ENCODE data around the gene LYPD5.
"Not testable (repeated sequence)": the region's sequence is repeated elsewhere in the genome, so short reads cannot be mapped to it uniquely, and the experiment has no call there.

Gene LYPD5

DNA sequence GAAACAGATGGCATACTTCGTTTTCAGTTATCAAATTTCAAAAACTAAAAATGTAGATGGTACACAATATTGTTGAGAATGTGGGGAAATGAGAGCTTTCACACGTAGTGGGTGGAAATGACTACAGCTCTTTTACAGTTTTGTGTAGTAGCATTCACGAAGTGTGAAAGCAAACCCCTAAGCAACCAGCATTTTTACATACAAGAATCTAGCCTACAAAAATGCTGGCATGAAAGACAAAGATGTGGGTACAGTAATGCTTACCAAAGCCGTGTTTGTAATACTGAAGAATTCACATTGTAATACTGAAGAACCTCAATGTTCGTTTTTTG is 18.6 kb upstream of the LYPD5 start:
- Histone ChIP-seq H3K27ac (no peak overlapping the region), H3K4me3 (no peak overlapping the region), H3K36me3 (ENCODE audit: insufficient read depth, low read length) (no peaks in the 10 kb centered on the region), H3K9ac (ENCODE audit: insufficient read length) (no peak overlapping the region), H3K9me3 (ENCODE audit: low read depth, low read length) (no peaks in the 10 kb centered on the region)
- TF ChIP-seq FOXP2 (optimal IDR thresholded peaks at IDR 0.05; ENCODE audit: control extremely low read depth, extremely low read length, insufficient read depth) (no peak), EZH2 (IDR thresholded peaks at IDR 0.05) (no peak), POLR2AphosphoS5 (IDR thresholded peaks at IDR 0.05; ENCODE audit: borderline replicate concordance, low read depth, low read length) (no peak)
- no peak for DNase-seq (ENCODE audit: low read depth, low spot score)

DNA sequence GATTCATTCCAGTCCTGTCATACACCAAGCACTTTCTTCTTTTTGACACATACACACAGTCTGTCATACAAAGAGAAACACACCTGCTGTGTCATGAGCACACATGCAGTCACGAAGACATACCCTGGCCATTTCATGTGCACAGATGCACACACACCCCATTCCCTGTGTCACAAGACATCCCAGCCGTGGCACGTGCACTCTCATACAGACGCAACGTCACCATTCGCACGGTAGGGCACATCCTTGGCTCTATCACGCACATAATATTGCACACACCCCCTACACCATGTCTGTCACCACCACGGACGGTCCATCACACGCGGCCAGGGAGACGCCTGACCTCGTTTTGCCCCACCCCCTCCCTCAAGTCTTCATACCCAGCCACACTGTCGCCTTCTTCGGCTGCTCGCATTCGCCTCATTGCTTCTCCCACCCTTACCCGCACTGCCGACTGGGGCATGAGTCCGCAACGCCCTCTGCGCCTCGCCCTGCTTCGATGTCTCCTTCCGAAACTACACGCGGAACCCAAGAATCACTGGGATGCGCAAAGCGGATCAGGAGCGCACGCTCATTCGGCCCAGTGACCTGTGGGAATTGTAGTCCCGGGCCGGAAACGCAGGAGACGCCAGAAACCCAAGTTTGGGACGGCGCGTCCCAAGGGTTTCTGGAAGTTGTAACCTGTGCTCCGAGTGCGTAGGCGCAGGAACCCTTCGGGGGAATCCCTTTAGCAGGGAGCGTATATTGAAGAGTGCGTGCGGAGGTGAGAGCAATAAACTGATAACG is 18.0 kb upstream of the LYPD5 start:
- no peak overlapping the region for H3K9ac ChIP-seq (ENCODE audit: insufficient read length)
- no peak for DNase-seq (ENCODE audit: low read depth, low spot score)
- H3K9me3 ChIP-seq (ENCODE audit: low read depth, low read length), result no peaks in the 10 kb centered on the region
- H3K27ac ChIP-seq, result no peak overlapping the region
- H3K4me3 ChIP-seq, result no peak overlapping the region
- TF ChIP-seq FOXP2 (optimal IDR thresholded peaks at IDR 0.05; ENCODE audit: control extremely low read depth, extremely low read length, insufficient read depth) (no peak), EZH2 (IDR thresholded peaks at IDR 0.05) (no peak), POLR2AphosphoS5 (IDR thresholded peaks at IDR 0.05; ENCODE audit: borderline replicate concordance, low read depth, low read length) (no peak)
- no peaks in the 10 kb centered on the region for H3K36me3 ChIP-seq (ENCODE audit: insufficient read depth, low read length)

DNA sequence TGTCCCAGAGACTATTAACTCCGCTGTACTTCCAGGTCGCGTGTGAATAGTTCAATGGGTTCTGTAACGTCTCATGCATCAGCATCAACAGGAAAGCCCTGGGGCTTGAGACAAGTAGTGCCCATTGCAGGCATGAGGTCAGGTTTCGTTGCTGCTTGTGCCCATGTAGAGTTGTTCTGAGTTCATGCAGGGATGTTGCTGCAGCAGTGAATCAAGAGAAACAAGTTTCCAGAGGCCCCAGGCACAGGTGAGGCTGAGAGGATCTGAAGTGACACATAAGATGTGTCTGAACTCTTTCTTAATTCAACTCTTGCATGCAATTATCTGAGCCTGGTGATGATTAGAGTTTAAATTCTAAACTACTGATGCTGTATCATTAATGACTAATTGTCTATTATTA is 16.3 kb upstream of the LYPD5 start:
- Histone ChIP-seq H3K9me3 (ENCODE audit: low read depth, low read length) (no peaks in the 10 kb centered on the region), H3K4me3 (no peak overlapping the region), H3K27ac (no peak overlapping the region), H3K36me3 (ENCODE audit: insufficient read depth, low read length) (no peaks in the 10 kb centered on the region), H3K9ac (ENCODE audit: insufficient read length) (no peak overlapping the region)
- TF ChIP-seq EZH2 (IDR thresholded peaks at IDR 0.05) (no peak), FOXP2 (optimal IDR thresholded peaks at IDR 0.05; ENCODE audit: control extremely low read depth, extremely low read length, insufficient read depth) (no peak), POLR2AphosphoS5 (IDR thresholded peaks at IDR 0.05; ENCODE audit: borderline replicate concordance, low read depth, low read length) (no peak)
- no peak for DNase-seq (ENCODE audit: low read depth, low spot score)

DNA sequence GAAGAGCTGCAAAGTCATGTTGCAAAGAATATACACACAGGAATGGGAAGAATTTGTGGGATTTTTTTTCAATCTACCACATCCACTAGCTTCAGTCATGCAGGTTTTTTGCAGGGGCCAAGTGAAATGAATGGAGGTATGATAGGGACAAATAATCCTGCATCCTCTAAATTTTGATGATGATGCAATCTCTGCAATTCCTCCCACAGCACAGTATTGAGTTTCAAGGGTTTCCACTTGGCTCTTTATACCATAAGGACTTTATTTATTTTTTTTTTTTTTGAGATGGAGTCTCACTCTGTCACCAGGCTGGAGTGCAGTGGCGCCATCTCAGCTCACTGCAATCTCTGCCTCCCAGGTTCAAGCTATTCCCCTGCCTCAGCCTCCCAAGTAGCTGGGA is 15.2 kb upstream of the LYPD5 start:
- not testable (repeated sequence) for H3K4me3 ChIP-seq; DNase-seq (ENCODE audit: low read depth, low spot score); H3K27ac ChIP-seq; H3K9me3 ChIP-seq (ENCODE audit: low read depth, low read length); H3K36me3 ChIP-seq (ENCODE audit: insufficient read depth, low read length); H3K9ac ChIP-seq (ENCODE audit: insufficient read length)

DNA sequence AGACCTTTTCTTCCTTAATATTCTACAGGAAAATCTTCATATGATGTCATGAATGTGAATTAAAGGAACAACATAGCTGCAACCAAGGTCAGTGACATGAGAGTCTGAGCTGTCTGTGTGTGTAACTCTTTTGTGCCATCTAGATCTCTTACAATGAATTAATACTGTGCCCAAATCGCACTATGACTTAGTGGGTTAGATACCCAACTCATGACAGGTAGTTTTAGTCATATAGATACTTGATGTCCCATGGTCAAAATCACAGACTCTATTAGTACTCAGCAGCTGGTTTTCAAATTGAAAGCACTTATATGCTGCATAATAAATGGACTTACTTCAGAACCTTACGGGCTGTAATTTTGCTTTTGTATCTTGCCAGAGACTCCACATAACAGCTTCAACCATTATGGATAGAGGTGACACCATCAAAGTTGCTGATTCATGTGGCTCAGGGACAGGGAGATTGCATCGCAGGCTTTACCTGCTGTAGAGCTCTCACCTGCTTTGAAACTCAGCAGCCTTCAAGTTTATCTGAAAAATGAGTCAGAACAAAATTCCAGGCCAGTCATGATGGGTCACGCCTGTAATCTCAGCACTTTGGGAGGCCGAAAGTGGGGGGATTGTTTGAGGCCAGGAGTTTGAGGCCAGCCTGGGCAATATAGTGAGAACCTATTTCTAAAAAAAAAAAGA is 12.6 kb upstream of the LYPD5 start:
- Histone ChIP-seq H3K36me3 (ENCODE audit: insufficient read depth, low read length) (no peaks in the 10 kb centered on the region), H3K27ac (no peak overlapping the region), H3K4me3 (no peak overlapping the region), H3K9me3 (ENCODE audit: low read depth, low read length) (no peaks in the 10 kb centered on the region), H3K9ac (ENCODE audit: insufficient read length) (no peak overlapping the region)
- DNase-seq (ENCODE audit: low read depth, low spot score), result no peak
- no peak for TF ChIP-seq FOXP2 (optimal IDR thresholded peaks at IDR 0.05; ENCODE audit: control extremely low read depth, extremely low read length, insufficient read depth)
- TF ChIP-seq POLR2AphosphoS5 (IDR thresholded peaks at IDR 0.05; ENCODE audit: borderline replicate concordance, low read depth, low read length), result no peak
- TF ChIP-seq EZH2 (IDR thresholded peaks at IDR 0.05), result no peak

DNA sequence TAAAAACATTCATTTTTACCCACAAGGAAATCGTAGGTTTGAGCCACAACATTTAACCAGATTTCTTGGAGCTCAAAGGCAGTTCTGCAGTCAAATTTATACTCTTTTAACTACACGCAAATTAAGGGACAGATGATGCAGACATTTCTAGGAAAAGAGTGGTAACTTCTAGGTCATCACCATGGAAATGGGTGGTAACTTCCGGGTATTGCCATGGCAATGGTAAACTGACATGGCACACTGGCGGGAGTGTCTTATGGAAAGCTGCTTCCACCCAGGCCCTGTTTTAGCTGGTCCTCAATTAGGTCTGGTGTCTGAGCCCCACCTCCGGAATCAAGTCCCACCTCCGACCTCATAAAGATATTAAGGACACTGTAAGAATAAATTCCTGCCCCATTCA is 10.4 kb upstream of the LYPD5 start:
- no peak for DNase-seq (ENCODE audit: low read depth, low spot score)
- TF ChIP-seq FOXP2 (optimal IDR thresholded peaks at IDR 0.05; ENCODE audit: control extremely low read depth, extremely low read length, insufficient read depth) (no peak), EZH2 (IDR thresholded peaks at IDR 0.05) (no peak)
- H3K36me3 ChIP-seq (ENCODE audit: insufficient read depth, low read length), result no peaks in the 10 kb centered on the region

GRCh38 chr19:43812259-43812658 is 10.0 kb upstream of the LYPD5 start:
- DNase-seq (ENCODE audit: low read depth, low spot score), result no peak
- no peak overlapping the region for H3K4me3 ChIP-seq
- no peaks in the 10 kb centered on the region for H3K9me3 ChIP-seq (ENCODE audit: low read depth, low read length)
- no peaks in the 10 kb centered on the region for H3K36me3 ChIP-seq (ENCODE audit: insufficient read depth, low read length)
- no peak overlapping the region for H3K27ac ChIP-seq
- no peak overlapping the region for H3K9ac ChIP-seq (ENCODE audit: insufficient read length)
- TF ChIP-seq EZH2 (IDR thresholded peaks at IDR 0.05) (no peak), FOXP2 (optimal IDR thresholded peaks at IDR 0.05; ENCODE audit: control extremely low read depth, extremely low read length, insufficient read depth) (no peak), POLR2AphosphoS5 (IDR thresholded peaks at IDR 0.05; ENCODE audit: borderline replicate concordance, low read depth, low read length) (no peak)

More for the DNA sequence above, 10.4 kb upstream of the LYPD5 start:
- Histone ChIP-seq H3K27ac (no peak overlapping the region), H3K9me3 (ENCODE audit: low read depth, low read length) (no peaks in the 10 kb centered on the region), H3K9ac (ENCODE audit: insufficient read length) (no peak overlapping the region), H3K4me3 (no peak overlapping the region)

- H3K4me3 ChIP-seq, result no peak overlapping the region
- no peak for DNase-seq (ENCODE audit: low read depth, low spot score)
- H3K9ac ChIP-seq (ENCODE audit: insufficient read length), result no peak overlapping the region
- H3K9me3 ChIP-seq (ENCODE audit: low read depth, low read length), result no peaks in the 10 kb centered on the region
- H3K36me3 ChIP-seq (ENCODE audit: insufficient read depth, low read length), result no peaks in the 10 kb centered on the region
- H3K27ac ChIP-seq, result no peak overlapping the region
- TF ChIP-seq EZH2 (IDR thresholded peaks at IDR 0.05), result no peak
- TF ChIP-seq FOXP2 (optimal IDR thresholded peaks at IDR 0.05; ENCODE audit: control extremely low read depth, extremely low read length, insufficient read depth), result no peak
- TF ChIP-seq POLR2AphosphoS5 (IDR thresholded peaks at IDR 0.05; ENCODE audit: borderline replicate concordance, low read depth, low read length), result no peak
Observed at GRCh38 chr19:43811837-43812236, 9.6 kb upstream of the LYPD5 start.

All from SK-N-MC (cell line).